ENCODE measurements around the gene IDH3B.
"Not testable (repeated sequence)": the region's sequence is repeated elsewhere in the genome, so short reads cannot be mapped to it uniquely, and the experiment has no call there.

Gene IDH3B

GRCh38 chr20:2663887-2664719 lies at the start of gene IDH3B:
Gene IDH3B (minus strand): TSS chr20:2664216. CDS start chr20:2664188, 28 bp downstream.
- DNase-seq, result peak; percentile 94

GRCh38 chr20:2713285-2713684 lies 49.3 kb upstream of the IDH3B start:
- DNase-seq, result peak; percentile 36

GRCh38 chr20:2709205-2709981 lies 45.4 kb upstream of the IDH3B start:
- DNase-seq, result no peak

- DNase-seq, result no peak
These were observed 44.6 kb upstream of the IDH3B start for GRCh38 chr20:2708665-2709064.

GRCh38 chr20:2708073-2708415 lies 44.0 kb upstream of the IDH3B start:
- DNase-seq, result no peak

GRCh38 chr20:2707353-2708072 lies 43.5 kb upstream of the IDH3B start:
- no peak for DNase-seq

GRCh38 chr20:2706688-2707352 lies 42.8 kb upstream of the IDH3B start:
- DNase-seq, result no peak

GRCh38 chr20:2705931-2706645 lies 42.1 kb upstream of the IDH3B start:
- DNase-seq, result no peak

- DNase-seq, result no peak
These were observed 39.9 kb upstream of the IDH3B start for GRCh38 chr20:2703716-2704475.

- DNase-seq, result no peak
These were observed 37.7 kb upstream of the IDH3B start for GRCh38 chr20:2701671-2702081.

- DNase-seq, result no peak
These were observed 37.1 kb upstream of the IDH3B start for GRCh38 chr20:2700913-2701620.

- DNase-seq, result no peak
These were observed 35.9 kb upstream of the IDH3B start for GRCh38 chr20:2699775-2700413.

- DNase-seq, result no peak
These were observed 34.9 kb upstream of the IDH3B start for GRCh38 chr20:2698912-2699311.

- no peak for DNase-seq
These were observed 34.3 kb upstream of the IDH3B start for GRCh38 chr20:2698186-2698817.

GRCh38 chr20:2697768-2698167 lies 33.8 kb upstream of the IDH3B start:
- no peak for DNase-seq

GRCh38 chr20:2696646-2697045 lies 32.6 kb upstream of the IDH3B start:
- DNase-seq, result no peak

- DNase-seq, result not testable (repeated sequence)
These were observed 32.0 kb upstream of the IDH3B start for GRCh38 chr20:2695984-2696525.

- no peak for DNase-seq
These were observed 31.4 kb upstream of the IDH3B start for GRCh38 chr20:2695206-2695983.

GRCh38 chr20:2694519-2694918 lies 30.5 kb upstream of the IDH3B start:
- no peak for DNase-seq
